ENCODE results near the gene KCNMB1.

GRCh38 chr5:170347022-170347567 lies 42.1 kb downstream of the KCNMB1 start:
- TF ChIP-seq, protein P1, sequence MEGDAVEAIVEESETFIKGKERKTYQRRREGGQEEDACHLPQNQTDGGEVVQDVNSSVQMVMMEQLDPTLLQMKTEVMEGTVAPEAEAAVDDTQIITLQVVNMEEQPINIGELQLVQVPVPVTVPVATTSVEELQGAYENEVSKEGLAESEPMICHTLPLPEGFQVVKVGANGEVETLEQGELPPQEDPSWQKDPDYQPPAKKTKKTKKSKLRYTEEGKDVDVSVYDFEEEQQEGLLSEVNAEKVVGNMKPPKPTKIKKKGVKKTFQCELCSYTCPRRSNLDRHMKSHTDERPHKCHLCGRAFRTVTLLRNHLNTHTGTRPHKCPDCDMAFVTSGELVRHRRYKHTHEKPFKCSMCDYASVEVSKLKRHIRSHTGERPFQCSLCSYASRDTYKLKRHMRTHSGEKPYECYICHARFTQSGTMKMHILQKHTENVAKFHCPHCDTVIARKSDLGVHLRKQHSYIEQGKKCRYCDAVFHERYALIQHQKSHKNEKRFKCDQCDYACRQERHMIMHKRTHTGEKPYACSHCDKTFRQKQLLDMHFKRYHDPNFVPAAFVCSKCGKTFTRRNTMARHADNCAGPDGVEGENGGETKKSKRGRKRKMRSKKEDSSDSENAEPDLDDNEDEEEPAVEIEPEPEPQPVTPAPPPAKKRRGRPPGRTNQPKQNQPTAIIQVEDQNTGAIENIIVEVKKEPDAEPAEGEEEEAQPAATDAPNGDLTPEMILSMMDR (IDR thresholded peaks at IDR 0.05; ENCODE audit: insufficient read depth, low read depth, low read length), result no peak
- no peak for TF ChIP-seq EZH2 (IDR thresholded peaks at IDR 0.05; ENCODE audit: insufficient read depth, low read length)

Data from astrocyte (in vitro differentiated cells and primary cell).